AML-193 (cell line): ENCODE results near the gene CCDC85B.

Experiments used
- DNase-seq, 2 experiments: peaks; one replicate each; lab custom pipeline; 2025; lab: John Stamatoyannopoulos, UW

CCDC85B gene

GRCh38 chr11:65934014-65934413 is 43.5 kb downstream of the CCDC85B start:
- no peak for DNase-seq

- no peak for DNase-seq
Measured at GRCh38 chr11:65937766-65938165, 47.3 kb downstream of the CCDC85B start.
